ENCODE data around the gene CHSY3. TPM values are rescaled to one million over a fixed set of nuclear protein-coding genes. Genes with fewer than 3 reads are reported as not detected.

CHSY3 gene
- total RNA-seq, 2 donors from 2014 or later: 0.09 to 2.0 TPM

- no peaks in the 10 kb centered on the region for H3K27me3 ChIP-seq (replicated peaks; ENCODE audit: insufficient read depth)
- TF ChIP-seq POLR2A (IDR thresholded peaks at IDR 0.05) (no peak), POLR2AphosphoS5 (IDR thresholded peaks at IDR 0.05) (no peak), CTCF (IDR thresholded peaks at IDR 0.05) (no peak)
Observed at GRCh38 chr5:130034566-130035210, 130.4 kb downstream of the CHSY3 start.

GRCh38 chr5:130035388-130035787, 131.1 kb downstream of the CHSY3 start:
- Histone ChIP-seq H3K9me3 (no peaks in the 10 kb centered on the region), H3K4me1 (replicated peaks) (no peaks in the 10 kb centered on the region), H3K36me3 (no peaks in the 10 kb centered on the region), H3K4me3 (no peak overlapping the region), H3K27ac (no peak overlapping the region), H3K27me3 (replicated peaks; ENCODE audit: insufficient read depth) (no peaks in the 10 kb centered on the region)
- whole genome bisulfite sequencing: 60% methylated on average over 1 of the region's 1 CpG
- TF ChIP-seq CTCF (IDR thresholded peaks at IDR 0.05): no peak
- no peak for TF ChIP-seq POLR2AphosphoS5 (IDR thresholded peaks at IDR 0.05)
- no peak for TF ChIP-seq POLR2A (IDR thresholded peaks at IDR 0.05)
- DNase-seq (ENCODE audit: low spot score): no peak
- intact Hi-C loops (cut with DNase I): no loop called here

More at GRCh38 chr5:130034566-130035210, 130.4 kb downstream of the CHSY3 start:
- no peak for DNase-seq (ENCODE audit: low spot score)
- Histone ChIP-seq H3K4me3 (no peak overlapping the region), H3K27ac (no peak overlapping the region), H3K4me1 (replicated peaks) (no peaks in the 10 kb centered on the region), H3K36me3 (no peaks in the 10 kb centered on the region), H3K9me3 (no peaks in the 10 kb centered on the region)
- intact Hi-C loops (cut with DNase I): no loop called here

- Histone ChIP-seq H3K27me3 (replicated peaks; ENCODE audit: insufficient read depth) (no peaks in the 10 kb centered on the region), H3K4me1 (replicated peaks) (no peaks in the 10 kb centered on the region), H3K9me3 (no peaks in the 10 kb centered on the region), H3K4me3 (no peak overlapping the region), H3K27ac (no peak overlapping the region), H3K36me3 (no peaks in the 10 kb centered on the region)
- intact Hi-C loops (cut with DNase I): no loop called here
- TF ChIP-seq CTCF (IDR thresholded peaks at IDR 0.05) (no peak), POLR2A (IDR thresholded peaks at IDR 0.05) (no peak), POLR2AphosphoS5 (IDR thresholded peaks at IDR 0.05) (no peak)
- DNase-seq (ENCODE audit: low spot score): no peak
Observed at GRCh38 chr5:130037905-130038304, 133.6 kb downstream of the CHSY3 start.

- Histone ChIP-seq H3K27ac (no peak overlapping the region), H3K27me3 (replicated peaks; ENCODE audit: insufficient read depth) (no peaks in the 10 kb centered on the region), H3K4me3 (no peak overlapping the region), H3K9me3 (no peaks in the 10 kb centered on the region), H3K4me1 (replicated peaks) (no peaks in the 10 kb centered on the region), H3K36me3 (no peaks in the 10 kb centered on the region)
- intact Hi-C loops (cut with DNase I): no loop called here
- DNase-seq (ENCODE audit: low spot score): no peak
- WGBS: 89% methylated on average over 1 of the region's 1 CpG
- TF ChIP-seq CTCF (IDR thresholded peaks at IDR 0.05) (no peak), POLR2A (IDR thresholded peaks at IDR 0.05) (no peak), POLR2AphosphoS5 (IDR thresholded peaks at IDR 0.05) (no peak)
Observed at GRCh38 chr5:130043834-130044233, 139.6 kb downstream of the CHSY3 start.

- DNase-seq (ENCODE audit: low spot score): no peak
- Histone ChIP-seq H3K27me3 (replicated peaks; ENCODE audit: insufficient read depth) (no peaks in the 10 kb centered on the region), H3K9me3 (no peaks in the 10 kb centered on the region), H3K36me3 (no peaks in the 10 kb centered on the region), H3K4me3 (no peak overlapping the region), H3K27ac (no peak overlapping the region), H3K4me1 (replicated peaks) (no peaks in the 10 kb centered on the region)
- 73% methylated on average over 3 of the region's 3 CpGs for WGBS
- no peak for TF ChIP-seq POLR2AphosphoS5 (IDR thresholded peaks at IDR 0.05)
- TF ChIP-seq CTCF (IDR thresholded peaks at IDR 0.05): no peak
- TF ChIP-seq POLR2A (IDR thresholded peaks at IDR 0.05): no peak
- intact Hi-C loops (cut with DNase I): no loop called here
Observed at GRCh38 chr5:130045334-130045733, 141.1 kb downstream of the CHSY3 start.
